Neuronal stem cell (in vitro differentiated cells): Measurements from ENCODE around the gene LSMEM2.

ENCODE experiments used
- DNase-seq: peaks from one replicate; pipeline ENCODE4 v3.0.0-alpha.2; 2013; ENCODE audit warnings: low spot score
- H2AFZ ChIP-seq: one replicate; pipeline ENCODE4 v1.6.1; 2013; ENCODE audit warnings: mild to moderate bottlenecking, low read length, inconsistent platforms
- H2AK5ac ChIP-seq: 2 replicates; pipeline ENCODE4 v1.6.1; 2013; ENCODE audit warnings: low read depth, mild to moderate bottlenecking, inconsistent platforms, low read length, moderate library complexity, mixed read lengths
- H2BK120ac ChIP-seq: 2 replicates; pipeline ENCODE4 v1.6.1; 2013; ENCODE audit warnings: low read depth, mild to moderate bottlenecking, inconsistent platforms, low read length, moderate library complexity, mixed read lengths
- H2BK12ac ChIP-seq: one replicate; pipeline ENCODE4 v1.6.1; 2013; ENCODE audit warnings: low read length, inconsistent platforms
- H2BK15ac ChIP-seq: 2 replicates; pipeline ENCODE4 v1.6.1; 2013; ENCODE audit warnings: mild to moderate bottlenecking, low read length, inconsistent platforms, mixed read lengths
- H2BK5ac ChIP-seq: one replicate; pipeline ENCODE4 v1.6.1; 2013; ENCODE audit warnings: inconsistent platforms, mild to moderate bottlenecking, low read length, moderate library complexity
- H3K14ac ChIP-seq: one replicate; pipeline ENCODE4 v1.6.1; 2013; ENCODE audit warnings: low read length, inconsistent platforms
- H3K18ac ChIP-seq: 2 replicates; pipeline ENCODE4 v1.6.1; 2013; ENCODE audit warnings: low read length, inconsistent platforms
- H3K23ac ChIP-seq: 2 replicates; pipeline ENCODE4 v1.6.1; 2013; ENCODE audit warnings: low read depth, mild to moderate bottlenecking, mixed read lengths, low read length, inconsistent platforms; ENCODE audit not compliant: poor library complexity
- H3K27ac ChIP-seq: replicated peaks from 3 replicates; pipeline ENCODE4 v1.5.1; 2013; ENCODE audit warnings: low read length, inconsistent platforms
- H3K27me3 ChIP-seq, 3 experiments: 2 replicates each; pipeline ENCODE4 v1.6.1; 2013; ENCODE audit warnings: low read length in 3 of 3, mild to moderate bottlenecking in 2 of 3, inconsistent platforms in 1 of 3, low read depth in 1 of 3, mixed read lengths in 1 of 3, moderate library complexity in 1 of 3; ENCODE audit not compliant: control insufficient read depth in 3 of 3, insufficient read depth in 3 of 3
- H3K36me3 ChIP-seq, 2 donors: replicated peaks in 1 of 2; 2 replicates each; pipeline ENCODE4 v1.6.1; 2013; ENCODE audit warnings: low read length in 2 of 2; ENCODE audit not compliant: control insufficient read depth in 2 of 2, insufficient read depth in 2 of 2
- H3K4ac ChIP-seq: 2 replicates; pipeline ENCODE4 v1.6.1; 2013; ENCODE audit warnings: inconsistent platforms, mild to moderate bottlenecking, low read length, moderate library complexity
- H3K4me1 ChIP-seq, 2 donors: 1 replicate in 1 of 2; 2 replicates in 1 of 2; pipeline ENCODE4 v1.6.1; 2013; ENCODE audit warnings: low read length in 2 of 2, low read depth in 1 of 2; ENCODE audit not compliant: control insufficient read depth in 2 of 2, insufficient read depth in 1 of 2
- H3K4me2 ChIP-seq: one replicate; pipeline ENCODE4 v1.6.1; 2013; ENCODE audit warnings: mild to moderate bottlenecking, low read length, inconsistent platforms; ENCODE audit not compliant: insufficient read depth, poor library complexity, severe bottlenecking
- H3K4me3 ChIP-seq, 2 donors: 2 replicates each; pipeline ENCODE4 v1.5.1; 2013; ENCODE audit warnings: low read length in 2 of 2, mild to moderate bottlenecking in 2 of 2, inconsistent platforms in 1 of 2, moderate library complexity in 1 of 2
- H3K79me1 ChIP-seq: one replicate; pipeline ENCODE4 v1.6.1; 2013; ENCODE audit warnings: low read depth, mild to moderate bottlenecking, inconsistent platforms, low read length, moderate library complexity
- H3K9ac ChIP-seq: one replicate; pipeline ENCODE4 v1.6.1; 2013; ENCODE audit warnings: mild to moderate bottlenecking, low read depth, low read length, inconsistent platforms; ENCODE audit not compliant: poor library complexity
- H3K9me3 ChIP-seq, 2 donors: replicated peaks in 1 of 2; 2 replicates each; pipeline versions ENCODE3 to v1.6.1; 2013; ENCODE audit warnings: low read length in 2 of 2, mild to moderate bottlenecking in 2 of 2, inconsistent platforms in 1 of 2, low read depth in 1 of 2, mixed read lengths in 1 of 2, moderate library complexity in 1 of 2; ENCODE audit not compliant: control insufficient read depth in 2 of 2, insufficient read depth in 1 of 2
- H4K8ac ChIP-seq: one replicate; pipeline ENCODE4 v1.6.1; 2013; ENCODE audit warnings: low read depth, mild to moderate bottlenecking, inconsistent platforms, low read length, moderate library complexity
- H4K91ac ChIP-seq: one replicate; pipeline ENCODE4 v1.6.1; 2013; ENCODE audit warnings: low read length, low read depth, mild to moderate bottlenecking, inconsistent platforms; ENCODE audit not compliant: poor library complexity
- WGBS, 2 donors: extraction: QIAGEN DNeasy Blood & Tissue Kit; methylation state at CpG; one replicate each; pipeline ENCODE4 v1.1.7; 2013; ENCODE audit warnings: missing lambda C conversion rate in 2 of 2, mixed read lengths in 1 of 2; ENCODE audit not compliant: insufficient read length in 2 of 2, insufficient replicate concordance in 1 of 2; ENCODE audit errors: extremely low coverage in 2 of 2; 5-methylcytosine and 5-hydroxymethylcytosine counted together

The LSMEM2 gene

DNA sequence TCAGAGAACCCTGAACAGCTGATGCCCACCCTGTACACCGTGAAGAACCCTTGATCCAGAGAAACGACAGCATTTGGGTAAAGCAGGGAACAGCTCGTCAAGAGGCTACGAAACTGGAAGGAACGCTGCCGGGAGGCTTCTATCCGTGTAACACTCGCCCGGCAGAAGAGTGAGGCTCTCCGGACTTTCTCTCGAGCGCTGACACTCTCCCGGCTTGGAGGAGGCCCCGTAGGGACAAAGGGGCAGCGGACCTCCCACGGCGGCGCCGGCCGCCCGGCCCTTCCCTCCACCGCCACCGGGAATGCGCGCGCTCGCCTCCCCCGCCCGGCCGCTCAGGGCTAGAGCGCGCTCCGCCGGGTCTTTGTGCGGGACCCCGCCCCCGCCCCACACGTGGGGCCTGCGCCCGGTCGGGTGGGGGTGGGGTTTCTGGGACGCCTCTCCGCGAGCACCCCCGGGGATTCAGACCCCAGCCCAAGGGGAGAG, 42.0 kb downstream of the LSMEM2 start:
- Histone ChIP-seq H2BK15ac (peak overlapping the region; percentile 90), H4K91ac (no peak overlapping the region), H3K36me3 (peaks cover 43 to 65% of the 10 kb centered on the region in 2 donors), H3K4ac (no peak overlapping the region), H3K4me1 (peaks cover 27 to 39% of the 10 kb centered on the region in 2 donors), H3K27ac (peak overlapping the region; percentile 90), H3K27me3 (no peaks in the 10 kb centered on the region), H3K4me2 (peak overlapping the region; percentile 95), H2BK5ac (peak overlapping the region; percentile 98), H2BK12ac (no peak overlapping the region), H3K23ac (peak overlapping the region; percentile 97), H2AFZ (peak overlapping the region; percentile 99), H2AK5ac (peak overlapping the region; percentile 93), H3K9me3 (peaks cover 0 to 2% of the 10 kb centered on the region in 2 donors), H2BK120ac (peak overlapping the region; percentile 99), H4K8ac (no peak overlapping the region), H3K4me3 (peak overlapping the region; percentile 61 to 84), H3K79me1 (peaks cover 29% of the 10 kb centered on the region), H3K9ac (peak overlapping the region; percentile 82), H3K14ac (no peak overlapping the region), H3K18ac (peak overlapping the region; percentile 99)
- DNase-seq = peak; percentile 90
- no CpG with 5 or more reads among the region's 45 CpGs for WGBS, 2 donors

DNA sequence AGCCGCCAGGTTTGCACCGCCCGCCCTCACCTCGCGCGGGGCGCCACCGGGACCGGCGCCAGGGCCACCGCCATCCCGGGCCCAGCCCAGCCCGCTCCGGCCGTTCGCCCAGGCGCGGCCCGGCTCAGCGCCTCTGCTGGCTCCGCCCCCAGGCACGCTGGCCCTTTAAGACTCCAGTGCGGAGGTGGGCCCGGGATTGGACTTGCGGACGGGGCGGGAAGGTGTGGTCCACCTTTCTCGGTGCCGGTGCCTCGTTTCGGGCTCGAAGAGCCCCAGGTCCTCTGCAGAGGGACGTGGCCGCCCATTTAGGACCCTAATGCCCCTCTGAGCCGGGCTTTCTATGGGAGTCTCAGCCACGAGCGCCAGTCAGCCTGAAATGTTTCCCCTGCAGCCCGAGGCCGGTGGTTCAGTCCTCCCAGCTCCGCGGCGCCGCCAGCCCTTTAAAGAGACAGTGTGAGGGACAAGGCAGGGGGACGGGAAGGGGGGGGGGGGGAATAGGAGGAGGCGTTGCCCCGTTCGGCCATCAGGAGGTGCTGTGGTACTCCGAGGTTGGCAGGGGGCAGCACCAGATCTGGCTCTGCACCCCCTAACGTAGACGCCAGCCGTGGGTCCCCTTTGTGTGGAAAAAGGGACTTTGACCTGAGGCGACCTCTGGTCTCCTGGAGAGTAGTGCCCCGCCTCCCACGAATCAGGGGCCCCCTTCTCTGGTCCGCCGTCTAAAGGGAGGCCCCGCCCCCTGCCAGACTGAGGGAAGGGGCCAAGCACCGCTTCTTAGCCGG, 42.6 kb downstream of the LSMEM2 start:
- WGBS, 2 donors = no CpG with 5 or more reads among the region's 59 CpGs

DNA sequence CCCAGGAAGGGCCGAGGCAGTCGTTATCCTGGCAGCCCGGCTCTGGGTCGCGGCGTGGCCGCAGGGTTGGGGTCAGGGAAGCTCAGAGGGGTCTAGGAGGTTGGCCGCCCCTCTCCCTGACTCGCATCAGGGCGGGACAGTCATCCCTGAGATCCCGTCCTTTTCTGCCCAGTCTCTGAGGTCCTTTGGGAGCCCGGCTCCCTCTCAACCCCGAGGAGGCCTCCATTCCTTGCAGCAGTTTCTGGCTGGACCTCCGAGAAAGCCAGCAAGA, 43.2 kb downstream of the LSMEM2 start:
- Histone ChIP-seq H4K8ac (no peak overlapping the region), H2AFZ (peak overlapping the region; percentile 99), H2BK5ac (peak overlapping the region; percentile 15), H4K91ac (no peak overlapping the region), H3K9me3 (peaks cover 0 to 2% of the 10 kb centered on the region in 2 donors), H2BK15ac (peak overlapping the region; percentile 99), H3K9ac (no peak overlapping the region), H3K79me1 (peaks cover 25% of the 10 kb centered on the region), H3K4me2 (peak overlapping the region; percentile 54), H2BK120ac (peak overlapping the region; percentile 94), H3K23ac (peak overlapping the region; percentile 48), H3K14ac (peak overlapping the region; percentile 39), H3K27me3 (no peaks in the 10 kb centered on the region), H3K4me1 (peaks cover 29 to 36% of the 10 kb centered on the region in 2 donors), H3K36me3 (peaks cover 37 to 62% of the 10 kb centered on the region in 2 donors), H3K27ac (peak overlapping the region; percentile 90), H3K4ac (peak overlapping the region; percentile 66), H3K4me3 (peak overlapping the region; percentile 61 to 67), H3K18ac (peak overlapping the region; percentile 94), H2AK5ac (peak overlapping the region; percentile 90), H2BK12ac (peak overlapping the region; percentile 46)
- no peak for DNase-seq
- no CpG with 5 or more reads among the region's 14 CpGs for WGBS, 2 donors

More for the DNA sequence above, 42.6 kb downstream of the LSMEM2 start:
- Histone ChIP-seq H3K4me2 (peak overlapping the region; percentile 95), H2AFZ (peak overlapping the region; percentile 99), H3K4me1 (peaks cover 27 to 39% of the 10 kb centered on the region in 2 donors), H3K14ac (peak overlapping the region; percentile 39), H2BK5ac (peak overlapping the region; percentile 98), H3K23ac (peak overlapping the region; percentile 97), H2BK15ac (peak overlapping the region; percentile 99), H3K4me3 (peak overlapping the region; percentile 61 to 84), H3K27me3 (no peaks in the 10 kb centered on the region), H3K4ac (peak overlapping the region; percentile 66), H3K9me3 (peaks cover 0 to 2% of the 10 kb centered on the region in 2 donors), H3K18ac (peak overlapping the region; percentile 99), H3K79me1 (peaks cover 29% of the 10 kb centered on the region), H3K27ac (peak overlapping the region; percentile 90), H2AK5ac (peak overlapping the region; percentile 90), H4K91ac (peak overlapping the region; percentile 90), H3K36me3 (peaks cover 43 to 64% of the 10 kb centered on the region in 2 donors), H4K8ac (no peak overlapping the region), H2BK120ac (peak overlapping the region; percentile 99), H3K9ac (peak overlapping the region; percentile 82), H2BK12ac (no peak overlapping the region)
- peak; percentile 94 for DNase-seq

DNA sequence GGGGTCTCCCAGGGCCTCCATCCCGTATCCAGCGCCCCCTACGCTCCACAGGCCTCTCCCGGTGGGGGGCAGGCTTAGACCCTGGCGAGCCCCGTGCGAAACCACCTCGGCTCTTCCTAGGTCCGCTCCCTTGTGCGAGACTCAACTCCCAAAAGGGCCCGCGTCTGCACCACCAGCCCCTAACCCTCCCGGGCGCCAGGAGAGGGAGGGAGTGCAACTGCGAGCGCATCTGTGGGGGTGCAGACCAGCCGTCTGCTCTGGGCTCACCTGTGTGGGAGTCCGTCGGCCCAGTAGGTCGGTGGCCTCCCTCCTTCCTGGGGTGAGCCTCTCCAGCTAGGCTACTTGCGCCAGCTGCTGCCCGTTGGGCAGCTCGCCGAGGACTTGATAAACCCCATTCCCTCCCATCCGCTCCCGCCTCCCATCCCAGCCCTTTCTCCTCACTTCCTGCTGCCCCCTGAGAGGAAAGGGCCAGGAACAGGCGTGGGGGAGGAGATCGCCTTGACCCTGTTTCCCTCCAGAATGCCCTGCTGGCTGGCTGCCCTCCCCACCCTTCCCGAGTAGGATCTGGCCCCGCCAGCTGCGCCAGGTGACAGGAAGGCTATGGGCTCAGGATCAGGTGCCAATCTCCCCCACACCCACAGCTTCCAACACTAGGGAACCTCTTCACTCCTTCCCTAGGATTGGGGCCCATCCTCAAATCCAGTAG, 43.7 kb downstream of the LSMEM2 start, which contains the start of gene HYAL2:
Gene HYAL2, minus strand, starts transcription at position 360 of the 706 bp plus-strand sequence. CDS start 2,256 bp downstream, outside the sequence.
- peak within 1 kb of the TSS; percentile 99 for H2AFZ ChIP-seq
- peak within 1 kb of the TSS; percentile 68 for H2BK12ac ChIP-seq
- peak within 1 kb of the TSS; percentile 90 for H2AK5ac ChIP-seq
- peak within 1 kb of the TSS; percentile 90 for H3K27ac ChIP-seq
- peak within 1 kb of the TSS; percentile 98 for H2BK5ac ChIP-seq
- H3K4ac ChIP-seq = peak within 1 kb of the TSS; percentile 66
- peak within 1 kb of the TSS; percentile 94 for H3K18ac ChIP-seq
- H4K91ac ChIP-seq = peak within 1 kb of the TSS; percentile 87
- H3K79me1 ChIP-seq = peaks cover 25% of the 10 kb centered on the region
- no peaks in the 10 kb centered on the region for H3K27me3 ChIP-seq
- H3K23ac ChIP-seq = peak within 1 kb of the TSS; percentile 97
- peak within 1 kb of the TSS; percentile 67 for H3K9ac ChIP-seq
- DNase-seq = no peak
- H2BK120ac ChIP-seq = peak within 1 kb of the TSS; percentile 99
- H3K4me1 ChIP-seq = peaks cover 30 to 35% of the 10 kb centered on the region in 2 donors
- peak within 1 kb of the TSS; percentile 95 for H3K4me2 ChIP-seq
- H3K4me3 ChIP-seq = peak within 1 kb of the TSS; percentile 61 to 84
- H3K36me3 ChIP-seq = peaks cover 33 to 57% of the 10 kb centered on the region in 2 donors
- no peak within 1 kb of the TSS for H4K8ac ChIP-seq
- peak within 1 kb of the TSS; percentile 99 for H2BK15ac ChIP-seq
- H3K9me3 ChIP-seq = no peaks in the 10 kb centered on the region
- H3K14ac ChIP-seq = peak within 1 kb of the TSS; percentile 39
- WGBS, 2 donors = no CpG with 5 or more reads among the region's 31 CpGs
